H9 (cell line): ENCODE results near the gene ITGA1. TPM values are rescaled to one million over a fixed set of nuclear protein-coding genes. Genes with fewer than 3 reads are reported as not detected.

Experiments used
- DNase-seq: peaks from one replicate; pipeline ENCODE4 v3.0.0-alpha.2; 2017
- H2AFZ ChIP-seq: one replicate; pipeline ENCODE4 v1.6.1; 2013; ENCODE audit warnings: mild to moderate bottlenecking, low read length, control low read depth, moderate library complexity
- H2AK5ac ChIP-seq: 2 replicates; pipeline ENCODE4 v1.6.1; 2013; ENCODE audit warnings: low read length, control low read depth, mixed read lengths; ENCODE audit not compliant: insufficient read length
- H2BK120ac ChIP-seq: one replicate; pipeline ENCODE4 v1.6.1; 2013; ENCODE audit warnings: low read depth, mild to moderate bottlenecking, low read length, control low read depth, inconsistent platforms; ENCODE audit not compliant: poor library complexity, severe bottlenecking
- H2BK12ac ChIP-seq: 2 replicates; pipeline ENCODE4 v1.6.1; 2013; ENCODE audit warnings: low read length, control low read depth, mixed read lengths, low read depth; ENCODE audit not compliant: insufficient read length
- H2BK15ac ChIP-seq: 2 replicates; pipeline ENCODE4 v1.6.1; 2013; ENCODE audit warnings: low read depth, low read length, control low read depth
- H2BK20ac ChIP-seq: one replicate; pipeline ENCODE4 v1.6.1; 2013; ENCODE audit warnings: low read depth, mild to moderate bottlenecking, low read length, control low read depth, inconsistent platforms; ENCODE audit not compliant: poor library complexity, severe bottlenecking
- H2BK5ac ChIP-seq: 2 replicates; pipeline ENCODE4 v1.6.1; 2013; ENCODE audit warnings: low read length, control low read depth, mixed read lengths; ENCODE audit not compliant: insufficient read length
- H3K14ac ChIP-seq: 2 replicates; pipeline ENCODE4 v1.6.1; 2013; ENCODE audit warnings: low read length, control low read depth; ENCODE audit not compliant: insufficient read depth
- H3K18ac ChIP-seq: 2 replicates; pipeline ENCODE4 v1.6.1; 2013; ENCODE audit warnings: low read depth, mild to moderate bottlenecking, mixed read lengths, low read length, control low read depth; ENCODE audit not compliant: insufficient read length
- H3K23ac ChIP-seq: 2 replicates; pipeline ENCODE4 v1.6.1; 2013; ENCODE audit warnings: low read length, control low read depth, mixed read lengths, low read depth; ENCODE audit not compliant: insufficient read length
- H3K23me2 ChIP-seq: 2 replicates; pipeline ENCODE4 v1.6.1; 2013; ENCODE audit warnings: low read depth, mild to moderate bottlenecking, mixed read lengths, low read length, control low read depth; ENCODE audit not compliant: insufficient read length, poor library complexity, severe bottlenecking
- H3K27ac ChIP-seq: 2 replicates; pipeline ENCODE4 v1.5.1; 2013; ENCODE audit warnings: low read length, control low read depth, mixed read lengths, low read depth; ENCODE audit not compliant: insufficient read length
- H3K27me3 ChIP-seq: 2 replicates; pipeline ENCODE4 v1.6.1; 2013; ENCODE audit warnings: low read length, control low read depth, inconsistent platforms; ENCODE audit not compliant: insufficient read depth
- H3K4ac ChIP-seq: 2 replicates; pipeline ENCODE4 v1.6.1; 2013; ENCODE audit warnings: low read depth, mild to moderate bottlenecking, control low read depth, inconsistent platforms, low read length, moderate library complexity
- H3K4me1 ChIP-seq: 2 replicates; pipeline ENCODE4 v1.6.1; 2013; ENCODE audit warnings: low read length, control low read depth, inconsistent platforms; ENCODE audit not compliant: insufficient read depth
- H3K4me2 ChIP-seq: 2 replicates; pipeline ENCODE4 v1.6.1; 2013; ENCODE audit warnings: low read length, control low read depth, mixed read lengths; ENCODE audit not compliant: insufficient read length, insufficient read depth
- H3K56ac ChIP-seq: 2 replicates; pipeline ENCODE4 v1.6.1; 2013; ENCODE audit warnings: low read depth, mild to moderate bottlenecking, mixed read lengths, low read length, control low read depth; ENCODE audit not compliant: insufficient read length
- H3K79me1 ChIP-seq: 2 replicates; pipeline ENCODE4 v1.6.1; 2013; ENCODE audit warnings: low read depth, mild to moderate bottlenecking, moderate library complexity, low read length, control low read depth, inconsistent platforms; ENCODE audit not compliant: insufficient read depth, poor library complexity, severe bottlenecking
- H3K79me2 ChIP-seq: 2 replicates; pipeline ENCODE4 v1.6.1; 2013; ENCODE audit warnings: low read length, control low read depth, inconsistent platforms; ENCODE audit not compliant: insufficient read depth
- H3K9ac ChIP-seq: 2 replicates; pipeline ENCODE4 v1.6.1; 2013; ENCODE audit warnings: low read length, control low read depth, mixed read lengths; ENCODE audit not compliant: insufficient read length; ENCODE audit errors: extremely low read depth
- H3K9me3 ChIP-seq: one replicate; pipeline ENCODE4 v1.6.1; 2013; ENCODE audit warnings: low read depth, low read length, inconsistent platforms; ENCODE audit not compliant: control insufficient read depth
- H3T11ph ChIP-seq: one replicate; pipeline ENCODE4 v1.6.1; 2013; ENCODE audit warnings: mild to moderate bottlenecking, low read length, control low read depth, inconsistent platforms
- H4K20me1 ChIP-seq: one replicate; pipeline ENCODE4 v1.6.1; 2013; ENCODE audit not compliant: control insufficient read depth, insufficient read length, insufficient read depth
- H4K5ac ChIP-seq: 2 replicates; pipeline ENCODE4 v1.6.1; 2013; ENCODE audit warnings: low read depth, mild to moderate bottlenecking, mixed read lengths, low read length, control low read depth; ENCODE audit not compliant: insufficient read length
- H4K8ac ChIP-seq: replicated peaks from 2 replicates; pipeline ENCODE4 v1.6.1; 2013; ENCODE audit warnings: low read length, control low read depth, mixed read lengths, low read depth; ENCODE audit not compliant: insufficient read length
- H4K91ac ChIP-seq: 2 replicates; pipeline ENCODE4 v1.6.1; 2013; ENCODE audit warnings: low read depth, mild to moderate bottlenecking, moderate library complexity, mixed read lengths, low read length, control low read depth; ENCODE audit not compliant: insufficient read length
- H3K27ac Mint-ChIP-seq, 3 experiments: 2 replicates in 2 of 3; 3 replicates in 1 of 3; pipeline ENCODE4 v1.8.0; 2020 to 2021; ENCODE audit warnings: mixed read lengths in 3 of 3, mild to moderate bottlenecking in 1 of 3, moderate library complexity in 1 of 3
- H3K27me3 Mint-ChIP-seq: 2 replicates; pipeline ENCODE4 v1.8.0; 2021; ENCODE audit warnings: low read depth, mild to moderate bottlenecking, moderate library complexity, mixed read lengths
- H3K36me3 Mint-ChIP-seq, 3 experiments: 2 replicates in 2 of 3; 3 replicates in 1 of 3; pipeline ENCODE4 v1.8.0; 2020 to 2021; ENCODE audit warnings: low read depth in 3 of 3, mixed read lengths in 3 of 3; ENCODE audit not compliant: insufficient read depth in 1 of 3
- H3K4me1 Mint-ChIP-seq, 2 experiments: 2 replicates each; pipeline ENCODE4 v1.8.0; 2020; ENCODE audit warnings: mixed read lengths in 2 of 2
- H3K4me3 Mint-ChIP-seq, 2 experiments: 2 replicates in 1 of 2; 3 replicates in 1 of 2; pipeline ENCODE4 v1.8.0; 2020 to 2021; ENCODE audit warnings: mild to moderate bottlenecking in 2 of 2, mixed read lengths in 2 of 2, moderate library complexity in 1 of 2
- H3K9me3 Mint-ChIP-seq, 2 experiments: 2 replicates in 1 of 2; 3 replicates in 1 of 2; pipeline ENCODE4 v1.8.0; 2020; ENCODE audit warnings: mild to moderate bottlenecking in 2 of 2, mixed read lengths in 2 of 2, moderate library complexity in 1 of 2
- total RNA-seq: library from RNA; stranded (reverse); gene quantifications from 2 replicates; pipeline ENCODE4 v1.2.1, GENCODE V29; 2021
- TF ChIP-seq, protein P1 (sequence below): fragments of 200-600 bp; sonication (generic); conservative IDR thresholded peaks from 3 replicates; pipeline ENCODE4 v1.8.0; 2021; ENCODE audit warnings: antibody characterized with exemption, mild to moderate bottlenecking

ITGA1 gene
- total RNA-seq, 1 experiment from 2014 or later = 3.9 TPM

DNA sequence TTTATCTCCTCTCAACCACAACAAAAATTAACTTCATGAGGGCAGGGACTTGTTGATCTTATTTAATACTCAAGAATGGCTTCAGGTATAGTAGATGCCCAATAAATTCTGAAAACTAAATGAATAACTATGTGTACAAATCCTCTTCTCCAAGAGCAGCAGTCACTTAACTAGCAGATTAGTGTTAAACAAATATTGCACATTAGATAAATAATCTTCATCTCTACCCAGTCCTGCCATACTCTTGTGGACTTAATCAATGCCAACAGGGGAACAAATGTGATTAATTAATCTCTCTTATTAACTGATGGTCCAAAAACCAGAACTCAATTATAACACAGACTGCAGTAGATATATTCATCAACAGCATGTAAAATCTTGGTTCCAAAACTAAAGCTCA, 15.0 kb upstream of the ITGA1 start:
- H2AK5ac ChIP-seq = no peak overlapping the region
- H3K4me1 Mint-ChIP-seq = peaks cover 20 to 21% of the 10 kb centered on the region in 2 experiments
- H2BK20ac ChIP-seq = no peak overlapping the region
- no peaks in the 10 kb centered on the region for H3K79me1 ChIP-seq
- no peak overlapping the region for H3T11ph ChIP-seq
- H2BK15ac ChIP-seq = no peak overlapping the region
- no peaks in the 10 kb centered on the region for H3K36me3 Mint-ChIP-seq
- no peak overlapping the region for H4K5ac ChIP-seq
- no peak overlapping the region for H3K27ac ChIP-seq
- H3K23me2 ChIP-seq = no peaks in the 10 kb centered on the region
- no peak overlapping the region for H2AFZ ChIP-seq
- H4K20me1 ChIP-seq = no peaks in the 10 kb centered on the region
- no peaks in the 10 kb centered on the region for H3K79me2 ChIP-seq
- H2BK12ac ChIP-seq = no peak overlapping the region
- H3K4me1 ChIP-seq = no peaks in the 10 kb centered on the region
- no peak overlapping the region for H4K91ac ChIP-seq
- no peak overlapping the region for H3K14ac ChIP-seq
- H3K9ac ChIP-seq = no peak overlapping the region
- no peak overlapping the region for H3K4me3 Mint-ChIP-seq
- no peaks in the 10 kb centered on the region for H3K27me3 Mint-ChIP-seq
- TF ChIP-seq, protein P1, sequence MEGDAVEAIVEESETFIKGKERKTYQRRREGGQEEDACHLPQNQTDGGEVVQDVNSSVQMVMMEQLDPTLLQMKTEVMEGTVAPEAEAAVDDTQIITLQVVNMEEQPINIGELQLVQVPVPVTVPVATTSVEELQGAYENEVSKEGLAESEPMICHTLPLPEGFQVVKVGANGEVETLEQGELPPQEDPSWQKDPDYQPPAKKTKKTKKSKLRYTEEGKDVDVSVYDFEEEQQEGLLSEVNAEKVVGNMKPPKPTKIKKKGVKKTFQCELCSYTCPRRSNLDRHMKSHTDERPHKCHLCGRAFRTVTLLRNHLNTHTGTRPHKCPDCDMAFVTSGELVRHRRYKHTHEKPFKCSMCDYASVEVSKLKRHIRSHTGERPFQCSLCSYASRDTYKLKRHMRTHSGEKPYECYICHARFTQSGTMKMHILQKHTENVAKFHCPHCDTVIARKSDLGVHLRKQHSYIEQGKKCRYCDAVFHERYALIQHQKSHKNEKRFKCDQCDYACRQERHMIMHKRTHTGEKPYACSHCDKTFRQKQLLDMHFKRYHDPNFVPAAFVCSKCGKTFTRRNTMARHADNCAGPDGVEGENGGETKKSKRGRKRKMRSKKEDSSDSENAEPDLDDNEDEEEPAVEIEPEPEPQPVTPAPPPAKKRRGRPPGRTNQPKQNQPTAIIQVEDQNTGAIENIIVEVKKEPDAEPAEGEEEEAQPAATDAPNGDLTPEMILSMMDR = no peak
- H3K4me2 ChIP-seq = no peak overlapping the region
- no peaks in the 10 kb centered on the region; a peak in 1 of 5 replicates for H3K9me3 Mint-ChIP-seq
- H3K9me3 ChIP-seq = no peaks in the 10 kb centered on the region
- H3K27ac Mint-ChIP-seq = no peak overlapping the region
- DNase-seq = no peak
- no peak overlapping the region for H3K18ac ChIP-seq
- H2BK5ac ChIP-seq = no peak overlapping the region
- H3K56ac ChIP-seq = no peak overlapping the region
- H3K27me3 ChIP-seq = no peaks in the 10 kb centered on the region
- no peak overlapping the region for H3K4ac ChIP-seq
- H3K23ac ChIP-seq = no peak overlapping the region
- no peak overlapping the region for H4K8ac ChIP-seq
- no peak overlapping the region for H2BK120ac ChIP-seq
